HepG2 (cell line): ENCODE measurements around the gene EIF3L. TPM values are rescaled to one million over a fixed set of nuclear protein-coding genes. Genes with fewer than 3 reads are reported as not detected.

ENCODE experiments used
- ATAC-seq: fragments of 200-7000 bp; cut with Tn5 transposase; 3 replicates; pipeline ENCODE4 v1.9.1; 2020; ENCODE audit warnings: mild to moderate bottlenecking, moderate library complexity
- BruUV-seq: library from RNA; stranded (reverse); fragments of 400-500 nt; replicated peaks from 2 replicates; lab custom pipeline; 2021; lab: Mats Ljungman, UMichigan
- CTCF ChIA-PET: fragments of 300-600 bp; formaldehyde crosslinking; extraction: SDS; loops from one replicate; lab custom pipeline; 2021; ENCODE audit warnings: low total read pairs, inconsistent platforms, low intra/inter-chr PET ratio; lab: Yijun Ruan, JAX
- POLR2A ChIA-PET: fragments of 350-600 bp; sonication (Branson Sonifier 250); formaldehyde crosslinking; loops from one replicate; lab custom pipeline; 2020; ENCODE audit warnings: antibody characterized with exemption, inconsistent platforms; lab: Yijun Ruan, JAX
- DNase-seq: peaks from one replicate; pipeline ENCODE4 v3.0.0-alpha.2; 2015; ENCODE audit warnings: low spot score
- FAIRE-seq: peaks from 3 replicates; lab custom pipeline; 2011; peaks lifted over from hg19 to GRCh38; lab: Jason Lieb, UNC
- H2AFZ ChIP-seq: one replicate; pipeline ENCODE4 v1.6.1; 2011; ENCODE audit warnings: low read length, inconsistent platforms
- H3K27ac ChIP-seq: fragments of 300-600 bp; 3 replicates; pipeline ENCODE4 v1.8.0; 2011; ENCODE audit warnings: mixed run types, mild to moderate bottlenecking, mixed read lengths, low read length, inconsistent platforms; ENCODE audit not compliant: insufficient read depth; ENCODE audit errors: extremely low read length
- H3K27me3 ChIP-seq, 2 experiments: fragments of 200-600 bp in 1 of 2; 2 replicates in 1 of 2; 3 replicates in 1 of 2; pipeline versions ENCODE4 v1.6.0 to v1.8.0; 2011; ENCODE audit warnings: low read length in 2 of 2, mild to moderate bottlenecking in 2 of 2, moderate library complexity in 2 of 2, inconsistent platforms in 1 of 2; ENCODE audit not compliant: insufficient read depth in 2 of 2, control insufficient read depth in 1 of 2
- H3K36me3 ChIP-seq, 2 experiments: fragments of 200-600 bp in 1 of 2; replicated peaks in 1 of 2; 2 replicates in 1 of 2; 3 replicates in 1 of 2; pipeline versions ENCODE4 v1.5.1 to v1.8.0; 2011; ENCODE audit warnings: low read length in 2 of 2, inconsistent platforms in 1 of 2; ENCODE audit not compliant: insufficient read depth in 2 of 2, control insufficient read depth in 1 of 2
- H3K4me1 ChIP-seq: 2 replicates; pipeline ENCODE4 v1.5.1; 2012; ENCODE audit warnings: low read length, inconsistent platforms; ENCODE audit not compliant: insufficient read depth
- H3K4me2 ChIP-seq: 2 replicates; pipeline ENCODE4 v1.6.0; 2011; ENCODE audit warnings: low read depth, low read length, inconsistent platforms
- H3K4me3 ChIP-seq, 3 experiments: fragments of 200-600 bp in 1 of 3; sonication (generic), shearing (Covaris generic) in 1 of 3; replicated peaks in 1 of 3; 2 replicates each; pipeline ENCODE4 v1.5.1; 2011 to 2016; ENCODE audit warnings: low read length in 3 of 3, inconsistent platforms in 2 of 3, low read depth in 2 of 3, mild to moderate bottlenecking in 2 of 3, control low read depth in 1 of 3, mixed read lengths in 1 of 3; ENCODE audit not compliant: insufficient read depth in 1 of 3
- H3K79me2 ChIP-seq: one replicate; pipeline ENCODE4 v1.6.1; 2011; ENCODE audit warnings: low read length, inconsistent platforms; ENCODE audit not compliant: insufficient read depth
- H3K9ac ChIP-seq: 2 replicates; pipeline ENCODE4 v1.6.0; 2011; ENCODE audit warnings: mild to moderate bottlenecking, low read depth, low read length, inconsistent platforms; ENCODE audit not compliant: insufficient read depth
- H3K9me3 ChIP-seq: 2 replicates; pipeline ENCODE4 v1.5.1; 2012; ENCODE audit warnings: mild to moderate bottlenecking, low read length
- H4K20me1 ChIP-seq: 2 replicates; pipeline ENCODE4 v1.6.0; 2011; ENCODE audit warnings: inconsistent platforms, mild to moderate bottlenecking, low read length, moderate library complexity; ENCODE audit not compliant: insufficient read depth
- CBX1 ChIP-seq: IDR thresholded peaks from one replicate; pipeline ENCODE4 v1.6.1; 2016; ENCODE audit warnings: antibody characterized with exemption, low read depth
- CC2D1A ChIP-seq: sonication (generic); formaldehyde crosslinking; IDR thresholded peaks from 2 replicates; pipeline ENCODE4 v1.8.1; 2023; ENCODE audit warnings: mild to moderate bottlenecking, missing genetic modification reagents
- RNF219 ChIP-seq: sonication (generic); formaldehyde crosslinking; IDR thresholded peaks from 2 replicates; pipeline ENCODE4 v1.5.0; 2020; ENCODE audit warnings: mild to moderate bottlenecking, missing genetic modification reagents
- ZBTB39 ChIP-seq: sonication (generic); formaldehyde crosslinking; IDR thresholded peaks from 2 replicates; pipeline ENCODE4 v1.5.0; 2020; ENCODE audit warnings: missing genetic modification reagents
- ZKSCAN8 ChIP-seq: IDR thresholded peaks from 2 replicates; pipeline ENCODE4 v1.6.1; 2016; ENCODE audit warnings: borderline replicate concordance, missing genetic modification reagents, missing compliant biosample characterization
- ZNF83 ChIP-seq: sonication (generic); formaldehyde crosslinking; IDR thresholded peaks from 2 replicates; pipeline ENCODE4 v1.4.0; 2020; ENCODE audit warnings: missing genetic modification reagents, mild to moderate bottlenecking, borderline replicate concordance
- ZNF891 ChIP-seq: sonication (generic); formaldehyde crosslinking; IDR thresholded peaks from 2 replicates; pipeline ENCODE4 v1.5.0; 2020; ENCODE audit warnings: mild to moderate bottlenecking, missing genetic modification reagents
- WGBS: methylation state at CpG from one replicate; pipeline ENCODE4 v1.1.6; 2017; ENCODE audit warnings: low lambda C conversion rate; 5-methylcytosine and 5-hydroxymethylcytosine counted together
- in situ Hi-C: cut with HindIII; loops from 2 replicates; pipeline ENCODE4 v1.10.0; 2017; ENCODE audit warnings: low pct_unique_long_range_greater_than_20kb; ENCODE audit not compliant: extremely low pct_ligation_motif_present
- intact Hi-C: fragments of 100-400 bp; cut with micrococcal nuclease; formaldehyde crosslinking; loops from one replicate; pipeline ENCODE4 v1.10.0; 2022; ENCODE audit not compliant: unreplicated experiment
- polyA plus RNA-seq, 8 experiments: library from polyadenylated mRNA; depleted of rRNA in 3 of 8; stranded (reverse) in 7 of 8; unstranded in 1 of 8; fragments of >200 nt; fragmentation: Illumina TruSeq in 4 of 8; extraction: Trizol in 4 of 8; gene quantifications; 2 replicates each; pipeline versions ENCODE4 v1.2.1 to v1.2.3, GENCODE V29; 2011 to 2016; ENCODE audit warnings: low read depth in 4 of 8, missing spikeins in 1 of 8, mixed read lengths in 1 of 8; ENCODE audit not compliant: insufficient read depth in 1 of 8
- total RNA-seq, 5 experiments: library from RNA; depleted of rRNA; stranded (reverse); fragments of >200 nt; fragmentation: Illumina TruSeq; extraction: Trizol; gene quantifications; 2 replicates each; pipeline ENCODE4 v1.2.3, GENCODE V29; 2016; ENCODE audit warnings: low read depth in 1 of 5

The EIF3L gene
- total and polyA plus RNA-seq, 2 of the 13 experiments (the other 11 are each of a cell fraction or from before 2014, with no cell fraction given): 514 to 793 TPM

DNA sequence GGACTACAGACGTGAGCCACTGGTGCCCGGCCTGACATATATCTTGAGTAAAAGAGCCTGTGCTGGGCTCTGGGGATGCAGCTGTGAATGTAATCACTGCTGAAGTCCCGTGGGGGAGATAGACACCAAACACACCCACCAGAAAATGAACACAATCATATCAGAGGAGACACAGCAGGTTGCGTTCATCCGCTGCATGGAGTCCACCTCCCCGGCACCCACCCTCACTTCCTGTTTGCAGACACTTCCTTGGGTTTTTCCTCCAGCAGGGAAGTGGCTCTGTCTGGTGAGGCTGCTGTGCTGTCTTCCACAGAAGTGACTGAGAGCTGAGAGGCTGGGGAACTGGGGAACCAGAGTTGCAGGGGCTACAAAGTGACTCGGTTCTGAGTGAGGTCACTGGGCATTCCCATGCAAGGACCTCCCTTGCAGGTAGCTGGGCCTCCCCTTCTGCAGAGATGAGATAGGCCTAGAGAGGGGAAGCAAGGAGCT, 64.1 kb downstream of the EIF3L start:
- Histone ChIP-seq H3K9me3 (no peaks in the 10 kb centered on the region), H3K27me3 (no peaks in the 10 kb centered on the region), H3K79me2 (no peaks in the 10 kb centered on the region), H2AFZ (no peak overlapping the region), H3K36me3 (peaks cover 5 to 24% of the 10 kb centered on the region in 2 experiments; a peak in 4 of 5 replicates), H3K4me1 (no peaks in the 10 kb centered on the region; the same call in 1 of the 2 replicates), H3K4me2 (no peak overlapping the region), H3K9ac (no peak overlapping the region), H3K4me3 (no peak overlapping the region), H3K27ac (no peak overlapping the region), H4K20me1 (no peaks in the 10 kb centered on the region)
- FAIRE-seq (no peak), ATAC-seq (no peak), DNase-seq (no peak)
- no peak for TF ChIP-seq CC2D1A (CRISPR knock-in tag)
- no peak for TF ChIP-seq RNF219 (CRISPR knock-in tag)
- TF ChIP-seq ZNF83 (CRISPR knock-in tag): no peak
- TF ChIP-seq CBX1: no peak
- TF ChIP-seq ZBTB39 (CRISPR knock-in tag): no peak
- no peak for TF ChIP-seq ZNF891 (CRISPR knock-in tag)
- no peak for TF ChIP-seq ZKSCAN8 (CRISPR knock-in tag)
- intact Hi-C loops: no loop called here
- WGBS: 92% methylated on average over 4 of the region's 7 CpGs
- ChIA-PET CTCF (no interaction called here), POLR2A (no interaction called here)
- BruUV-seq: no TSS peak
- in situ Hi-C loops: no loop called here
